DOHH2 (cell line): ENCODE data around the gene GNAO1.

Experiments
- H3F3A ChIP-seq: fragments of 200-600 bp; sonication (generic), shearing (Covaris generic); 2 replicates; pipeline ENCODE4 v1.6.0; 2016; ENCODE audit warnings: antibody characterized with exemption, mild to moderate bottlenecking; ENCODE audit not compliant: control insufficient read depth, insufficient read depth
- H3K27ac ChIP-seq: fragments of 200-600 bp; sonication (generic); 2 replicates; pipeline ENCODE4 v1.5.1; 2014; ENCODE audit warnings: low read depth, mild to moderate bottlenecking, low read length, moderate library complexity
- H3K27me3 ChIP-seq: fragments of 200-600 bp; sonication (generic); 2 replicates; pipeline ENCODE4 v1.6.1; 2014; ENCODE audit warnings: mild to moderate bottlenecking, low read length, mixed read lengths; ENCODE audit not compliant: control insufficient read depth
- H3K36me3 ChIP-seq: fragments of 200-600 bp; sonication (generic); 2 replicates; pipeline ENCODE4 v1.6.1; 2014; ENCODE audit warnings: mild to moderate bottlenecking, low read length, moderate library complexity, mixed read lengths; ENCODE audit not compliant: control insufficient read depth
- H3K4me1 ChIP-seq: fragments of 200-600 bp; sonication (generic); 2 replicates; pipeline ENCODE4 v1.6.1; 2014; ENCODE audit warnings: mild to moderate bottlenecking, low read length, mixed read lengths; ENCODE audit not compliant: control insufficient read depth
- H3K4me2 ChIP-seq: fragments of 200-600 bp; sonication (generic); 2 replicates; pipeline ENCODE4 v1.6.0; 2014; ENCODE audit warnings: mild to moderate bottlenecking, low read length, moderate library complexity
- H3K4me3 ChIP-seq: fragments of 200-600 bp; sonication (generic); 2 replicates; pipeline ENCODE4 v1.5.1; 2014; ENCODE audit warnings: mild to moderate bottlenecking, low read length, mixed read lengths
- H3K79me2 ChIP-seq: fragments of 200-600 bp; sonication (generic); 2 replicates; pipeline ENCODE4 v1.6.1; 2014; ENCODE audit warnings: mild to moderate bottlenecking, low read length, mixed read lengths; ENCODE audit not compliant: control insufficient read depth
- H3K9me2 ChIP-seq: fragments of 200-600 bp; sonication (generic); replicated peaks from 2 replicates; pipeline ENCODE4 v1.6.1; 2014; ENCODE audit warnings: mild to moderate bottlenecking, low read length, mixed read lengths; ENCODE audit not compliant: control insufficient read depth
- H3K9me3 ChIP-seq: fragments of 200-600 bp; sonication (generic); 2 replicates; pipeline ENCODE4 v1.6.1; 2014; ENCODE audit warnings: antibody characterized with exemption, low read length, mixed read lengths; ENCODE audit not compliant: control insufficient read depth, insufficient read depth
- H4K20me1 ChIP-seq: fragments of 200-600 bp; sonication (generic); 2 replicates; pipeline ENCODE4 v1.6.0; 2014; ENCODE audit warnings: low read depth, mild to moderate bottlenecking, antibody characterized with exemption, low read length, moderate library complexity; ENCODE audit not compliant: control insufficient read depth, insufficient read depth
- CTCF ChIP-seq: fragments of 200-600 bp; sonication (generic); IDR thresholded peaks from one replicate; pipeline ENCODE4 v1.5.1; 2014; ENCODE audit warnings: antibody characterized with exemption, mild to moderate bottlenecking, low read depth, low read length; ENCODE audit not compliant: poor library complexity, severe bottlenecking
- EZH2phosphoT487 ChIP-seq: fragments of 200-600 bp; sonication (generic); IDR thresholded peaks from 2 replicates; pipeline ENCODE4 v1.6.1; 2017; ENCODE audit warnings: borderline replicate concordance, mild to moderate bottlenecking, antibody characterized with exemption, low read length, moderate library complexity, mixed read lengths

GNAO1 gene

GRCh38 chr16:56341656-56342399 lies 150.5 kb downstream of the GNAO1 start:
- Histone ChIP-seq H3K4me1 (no peaks in the 10 kb centered on the region), H3K79me2 (no peaks in the 10 kb centered on the region), H3K36me3 (no peaks in the 10 kb centered on the region), H3K27me3 (no peaks in the 10 kb centered on the region), H4K20me1 (no peaks in the 10 kb centered on the region), H3K9me3 (no peaks in the 10 kb centered on the region), H3K4me3 (no peak overlapping the region), H3F3A (no peaks in the 10 kb centered on the region), H3K27ac (no peak overlapping the region), H3K9me2 (no peaks in the 10 kb centered on the region), H3K4me2 (no peak overlapping the region)
- TF ChIP-seq CTCF (no peak), EZH2phosphoT487 (no peak)

- Histone ChIP-seq H4K20me1 (no peaks in the 10 kb centered on the region), H3K79me2 (no peaks in the 10 kb centered on the region), H3K27ac (no peak overlapping the region), H3K4me1 (no peaks in the 10 kb centered on the region), H3K4me3 (no peak overlapping the region), H3K27me3 (no peaks in the 10 kb centered on the region), H3K36me3 (no peaks in the 10 kb centered on the region), H3F3A (no peaks in the 10 kb centered on the region), H3K9me3 (no peaks in the 10 kb centered on the region), H3K9me2 (no peaks in the 10 kb centered on the region), H3K4me2 (no peak overlapping the region)
- no peak for TF ChIP-seq EZH2phosphoT487
- no peak for TF ChIP-seq CTCF
Measured at GRCh38 chr16:56343661-56344517, 152.6 kb downstream of the GNAO1 start.

GRCh38 chr16:56344518-56345405 lies 153.5 kb downstream of the GNAO1 start:
- Histone ChIP-seq H3K4me1 (no peaks in the 10 kb centered on the region), H3K9me2 (no peaks in the 10 kb centered on the region), H3K79me2 (no peaks in the 10 kb centered on the region), H3K4me3 (no peak overlapping the region), H3K36me3 (no peaks in the 10 kb centered on the region), H3K9me3 (no peaks in the 10 kb centered on the region), H3F3A (no peaks in the 10 kb centered on the region), H4K20me1 (no peaks in the 10 kb centered on the region), H3K27me3 (no peaks in the 10 kb centered on the region), H3K27ac (no peak overlapping the region), H3K4me2 (no peak overlapping the region)
- TF ChIP-seq EZH2phosphoT487, result no peak
- no peak for TF ChIP-seq CTCF
